HepG2 (cell line): ENCODE data around the gene BRD2.

Experiments used
- BHLHE40 ChIP-seq: IDR thresholded peaks from 2 replicates; pipeline ENCODE4 v1.6.1; 2011; ENCODE audit warnings: low read length, improper control_type of control experiment
- CTCF ChIP-seq: sonication (generic); formaldehyde crosslinking; IDR thresholded peaks from 2 replicates; pipeline ENCODE4 v1.5.0; 2020; ENCODE audit warnings: mild to moderate bottlenecking, missing genetic modification reagents, moderate library complexity
- ELF1 ChIP-seq: sonication (generic); formaldehyde crosslinking; IDR thresholded peaks from 2 replicates; pipeline ENCODE4 v1.4.0; 2020; ENCODE audit warnings: missing genetic modification reagents
- JUND ChIP-seq: sonication (generic); formaldehyde crosslinking; IDR thresholded peaks from 2 replicates; pipeline ENCODE4 v1.8.0; 2022; ENCODE audit warnings: mild to moderate bottlenecking, missing genetic modification reagents
- MATR3 ChIP-seq: sonication (generic); formaldehyde crosslinking; IDR thresholded peaks from 2 replicates; pipeline ENCODE4 v1.4.0; 2020; ENCODE audit warnings: missing genetic modification reagents
- NFE2L2 ChIP-seq: fragments of 150-350 bp; IDR thresholded peaks from 2 replicates; pipeline ENCODE4 v1.6.1; 2014; ENCODE audit warnings: low read length
- NR1H2 ChIP-seq: sonication (generic); formaldehyde crosslinking; IDR thresholded peaks from 2 replicates; pipeline ENCODE4 v1.8.1; 2022; ENCODE audit warnings: low read depth, missing genetic modification reagents, borderline replicate concordance
- PHB2 ChIP-seq: fragments of 450-650 bp; IDR thresholded peaks from 2 replicates; pipeline ENCODE4 v1.6.1; 2018; ENCODE audit not compliant: partially characterized antibody
- PHF20 ChIP-seq: sonication (generic); formaldehyde crosslinking; IDR thresholded peaks from 2 replicates; pipeline ENCODE4 v1.5.0; 2020; ENCODE audit warnings: mild to moderate bottlenecking, missing genetic modification reagents
- SP5 ChIP-seq: IDR thresholded peaks from 2 replicates; pipeline ENCODE4 v1.6.1; 2016; ENCODE audit warnings: low read depth, borderline replicate concordance
- ZFP1 ChIP-seq: IDR thresholded peaks from 2 replicates; pipeline ENCODE4 v1.6.1; 2016
- TF ChIP-seq, protein P1 (sequence below): sonication (generic); formaldehyde crosslinking; IDR thresholded peaks from 2 replicates; pipeline ENCODE4 v1.8.1; 2023; ENCODE audit warnings: mild to moderate bottlenecking, missing genetic modification reagents

- TF ChIP-seq BHLHE40 (no peak), PHB2 (no peak), ELF1 (no peak), CTCF (CRISPR knock-in tag) (no peak), MATR3 (CRISPR knock-in tag) (no peak), JUND (no peak), PHF20 (CRISPR knock-in tag) (no peak), SP5 (CRISPR knock-in tag) (no peak), NFE2L2 (no peak), NR1H2 (CRISPR knock-in tag) (no peak), ZFP1 (CRISPR knock-in tag) (no peak)
- TF ChIP-seq, protein P1, sequence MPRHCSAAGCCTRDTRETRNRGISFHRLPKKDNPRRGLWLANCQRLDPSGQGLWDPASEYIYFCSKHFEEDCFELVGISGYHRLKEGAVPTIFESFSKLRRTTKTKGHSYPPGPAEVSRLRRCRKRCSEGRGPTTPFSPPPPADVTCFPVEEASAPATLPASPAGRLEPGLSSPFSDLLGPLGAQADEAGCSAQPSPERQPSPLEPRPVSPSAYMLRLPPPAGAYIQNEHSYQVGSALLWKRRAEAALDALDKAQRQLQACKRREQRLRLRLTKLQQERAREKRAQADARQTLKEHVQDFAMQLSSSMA: no peak
Observed at GRCh38 chr6:33021917-33022316, 53.5 kb downstream of the BRD2 start.
